GM12874 (cell line): ENCODE measurements around the gene HPCAL1.

Experiments used
- CTCF ChIP-seq: IDR thresholded peaks from 2 replicates; pipeline ENCODE4 v1.5.1; 2011; ENCODE audit warnings: low read depth, mild to moderate bottlenecking, control low read depth, low read length, moderate library complexity; ENCODE audit not compliant: insufficient read depth

Gene HPCAL1

GRCh38 chr2:10323535-10323934, 20.8 kb downstream of the HPCAL1 start:
- no peak for TF ChIP-seq CTCF

GRCh38 chr2:10324095-10324832, 21.6 kb downstream of the HPCAL1 start:
- no peak for TF ChIP-seq CTCF

GRCh38 chr2:10325278-10326145, 22.8 kb downstream of the HPCAL1 start:
- TF ChIP-seq CTCF: no peak

GRCh38 chr2:10326151-10326616, 23.5 kb downstream of the HPCAL1 start:
- no peak for TF ChIP-seq CTCF

GRCh38 chr2:10326707-10327594, 24.2 kb downstream of the HPCAL1 start:
- TF ChIP-seq CTCF: no peak

- TF ChIP-seq CTCF: no peak
Observed at GRCh38 chr2:10327896-10328669, 25.4 kb downstream of the HPCAL1 start.
